IMR-90 (cell line): ENCODE results near the gene SRR. TPM values are rescaled to one million over a fixed set of nuclear protein-coding genes. Genes with fewer than 3 reads are reported as not detected.

Experiments used
- ATAC-seq: fragments of 200-7000 bp; cut with Tn5 transposase; 2 replicates; pipeline ENCODE4 v1.9.1; 2020; ENCODE audit warnings: low read depth, mild to moderate bottlenecking, moderate library complexity
- BruUV-seq: library from RNA; stranded (reverse); fragments of 400-500 nt; replicated peaks from 2 replicates; lab custom pipeline; 2021; lab: Mats Ljungman, UMichigan
- CTCF ChIA-PET: fragments of 300-600 bp; formaldehyde crosslinking; extraction: SDS; loops from one replicate; lab custom pipeline; 2021; ENCODE audit warnings: antibody characterized with exemption; lab: Yijun Ruan, JAX
- POLR2A ChIA-PET: fragments of 300-600 bp; sonication (Branson Sonifier 250); formaldehyde crosslinking; loops from one replicate; lab custom pipeline; 2022; ENCODE audit warnings: antibody characterized with exemption; ENCODE audit not compliant: unreplicated experiment; lab: Charles Lee
- DNase-seq: peaks from one replicate; pipeline ENCODE4 v3.0.0; 2013
- H2AFZ ChIP-seq: replicated peaks from 2 replicates; pipeline ENCODE3; 2013; ENCODE audit warnings: low read length, mild to moderate bottlenecking; ENCODE audit not compliant: poor library complexity
- H2AK5ac ChIP-seq: 2 replicates; pipeline ENCODE4 v1.6.1; 2013; ENCODE audit warnings: low read depth, low read length, inconsistent platforms
- H2AK9ac ChIP-seq: replicated peaks from 2 replicates; pipeline ENCODE3; 2013; ENCODE audit warnings: mild to moderate bottlenecking, low read depth, low read length, moderate library complexity; ENCODE audit not compliant: poor library complexity
- H2BK120ac ChIP-seq: 2 replicates; pipeline ENCODE4 v1.6.1; 2013; ENCODE audit warnings: low read depth, low read length, inconsistent platforms
- H2BK15ac ChIP-seq: 3 replicates; pipeline ENCODE4 v1.6.1; 2013; ENCODE audit warnings: low read depth, low read length, inconsistent platforms
- H2BK20ac ChIP-seq: 2 replicates; pipeline ENCODE4 v1.6.1; 2013; ENCODE audit warnings: low read depth, mild to moderate bottlenecking, inconsistent platforms, low read length, moderate library complexity
- H2BK5ac ChIP-seq: 2 replicates; pipeline ENCODE4 v1.6.1; 2013; ENCODE audit warnings: mild to moderate bottlenecking, low read depth, low read length, inconsistent platforms; ENCODE audit not compliant: poor library complexity, severe bottlenecking
- H3K14ac ChIP-seq: replicated peaks from 2 replicates; pipeline ENCODE4 v1.6.1; 2013; ENCODE audit warnings: low read depth, low read length, inconsistent platforms
- H3K18ac ChIP-seq: 2 replicates; pipeline ENCODE4 v1.6.1; 2013; ENCODE audit warnings: low read depth, low read length, control low read depth
- H3K23ac ChIP-seq: 2 replicates; pipeline ENCODE4 v1.6.1; 2013; ENCODE audit warnings: low read depth, low read length, inconsistent platforms
- H3K27ac ChIP-seq: 2 replicates; pipeline ENCODE4 v1.5.1; 2013; ENCODE audit warnings: mild to moderate bottlenecking, control low read depth, low read length; ENCODE audit not compliant: insufficient read depth
- H3K27me3 ChIP-seq: 2 replicates; pipeline ENCODE4 v1.6.1; 2013; ENCODE audit warnings: low read length; ENCODE audit not compliant: control insufficient read depth, insufficient read depth
- H3K36me3 ChIP-seq: 2 replicates; pipeline ENCODE4 v1.6.1; 2013; ENCODE audit warnings: low read length, mixed read lengths; ENCODE audit not compliant: control insufficient read depth, insufficient read depth
- H3K4ac ChIP-seq: 2 replicates; pipeline ENCODE4 v1.6.1; 2013; ENCODE audit warnings: low read depth, low read length, inconsistent platforms
- H3K4me1 ChIP-seq: 2 replicates; pipeline ENCODE4 v1.6.1; 2013; ENCODE audit warnings: low read length, mixed read lengths; ENCODE audit not compliant: control insufficient read depth, insufficient read depth
- H3K4me2 ChIP-seq: 2 replicates; pipeline ENCODE4 v1.6.1; 2013; ENCODE audit warnings: low read depth, mild to moderate bottlenecking, control low read depth, low read length, moderate library complexity
- H3K4me3 ChIP-seq: 2 replicates; pipeline ENCODE4 v1.5.1; 2013; ENCODE audit warnings: low read depth, mild to moderate bottlenecking, control low read depth, low read length, moderate library complexity; ENCODE audit not compliant: insufficient read depth
- H3K56ac ChIP-seq: 2 replicates; pipeline ENCODE4 v1.6.1; 2013; ENCODE audit warnings: low read length, inconsistent platforms; ENCODE audit not compliant: insufficient read depth; ENCODE audit errors: extremely low read depth
- H3K79me1 ChIP-seq, 2 experiments: 2 replicates each; pipeline ENCODE4 v1.6.1; 2013; ENCODE audit warnings: low read length in 2 of 2, inconsistent platforms in 1 of 2, low read depth in 1 of 2
- H3K9ac ChIP-seq: 2 replicates; pipeline ENCODE4 v1.6.1; 2013; ENCODE audit warnings: low read depth, low read length, control low read depth
- H3K9me1 ChIP-seq: 2 replicates; pipeline ENCODE4 v1.6.1; 2013; ENCODE audit warnings: low read length, inconsistent platforms; ENCODE audit not compliant: insufficient read depth
- H3K9me3 ChIP-seq: 2 replicates; pipeline ENCODE4 v1.6.1; 2013; ENCODE audit warnings: low read length; ENCODE audit not compliant: control insufficient read depth, insufficient read depth
- H4K20me1 ChIP-seq: 2 replicates; pipeline ENCODE4 v1.6.1; 2013; ENCODE audit warnings: low read length, inconsistent platforms; ENCODE audit not compliant: insufficient read depth
- H4K5ac ChIP-seq: 2 replicates; pipeline ENCODE4 v1.6.1; 2013; ENCODE audit warnings: mild to moderate bottlenecking, low read depth, low read length, control low read depth
- H4K8ac ChIP-seq, 2 experiments: 2 replicates each; pipeline ENCODE4 v1.6.1; 2013; ENCODE audit warnings: low read depth in 2 of 2, low read length in 2 of 2, control low read depth in 1 of 2, inconsistent platforms in 1 of 2
- H4K91ac ChIP-seq: 2 replicates; pipeline ENCODE4 v1.6.1; 2013; ENCODE audit warnings: low read depth, low read length, inconsistent platforms; ENCODE audit not compliant: insufficient read depth
- BHLHE40 ChIP-seq: fragments of 150-350 bp; IDR thresholded peaks from 2 replicates; pipeline ENCODE4 v1.6.1; 2016; ENCODE audit warnings: mild to moderate bottlenecking, low read depth, low read length
- CEBPB ChIP-seq: IDR thresholded peaks from 2 replicates; pipeline ENCODE4 v1.6.1; 2012; ENCODE audit warnings: low read depth, low read length, improper control_type of control experiment
- CHD1 ChIP-seq: IDR thresholded peaks from 2 replicates; pipeline ENCODE4 v1.6.1; 2012; ENCODE audit warnings: low read depth, low read length, improper control_type of control experiment
- CTCF ChIP-seq: conservative IDR thresholded peaks from 2 replicates; pipeline ENCODE4 v1.5.1; 2012; ENCODE audit warnings: mild to moderate bottlenecking, low read depth, low read length, improper control_type of control experiment
- ELK1 ChIP-seq: fragments of 150-350 bp; IDR thresholded peaks from 2 replicates; pipeline ENCODE4 v1.6.1; 2016; ENCODE audit warnings: low read depth, mild to moderate bottlenecking, low read length, moderate library complexity, borderline replicate concordance
- MAFK ChIP-seq: IDR thresholded peaks from 2 replicates; pipeline ENCODE4 v1.6.1; 2012; ENCODE audit warnings: low read depth, low read length, improper control_type of control experiment
- MAZ ChIP-seq: IDR thresholded peaks from 2 replicates; pipeline ENCODE4 v1.6.1; 2012; ENCODE audit warnings: low read depth, mild to moderate bottlenecking, low read length, improper control_type of control experiment, moderate library complexity, borderline replicate concordance
- MXI1 ChIP-seq: IDR thresholded peaks from 2 replicates; pipeline ENCODE4 v1.6.1; 2012; ENCODE audit warnings: low read depth, mild to moderate bottlenecking, low read length, moderate library complexity, borderline replicate concordance
- NFE2L2 ChIP-seq: fragments of 150-350 bp; IDR thresholded peaks from 2 replicates; pipeline ENCODE4 v1.6.1; 2016; ENCODE audit warnings: low read depth, mild to moderate bottlenecking, low read length
- POLR2A ChIP-seq: IDR thresholded peaks from 2 replicates; pipeline ENCODE4 v1.6.1; 2012; ENCODE audit warnings: mild to moderate bottlenecking, low read depth, low read length
- RAD21 ChIP-seq: IDR thresholded peaks from 2 replicates; pipeline ENCODE4 v1.6.1; 2012; ENCODE audit warnings: low read length, improper control_type of control experiment
- RCOR1 ChIP-seq: IDR thresholded peaks from 2 replicates; pipeline ENCODE4 v1.6.1; 2012; ENCODE audit warnings: mild to moderate bottlenecking, low read length, improper control_type of control experiment; ENCODE audit not compliant: insufficient replicate concordance
- RFX5 ChIP-seq: IDR thresholded peaks from 2 replicates; pipeline ENCODE4 v1.8.0; 2012; ENCODE audit warnings: low read depth, mild to moderate bottlenecking, low read length, moderate library complexity
- whole genome bisulfite sequencing, 2 experiments: methylation state at CpG; one replicate each; pipeline versions ENCODE4 v1.1.5 to v1.1.7; 2013; ENCODE audit warnings: missing lambda C conversion rate in 2 of 2; ENCODE audit not compliant: insufficient read length in 1 of 2; ENCODE audit errors: extremely low coverage in 2 of 2; 5-methylcytosine and 5-hydroxymethylcytosine counted together
- dilution Hi-C: fragments of 300-500 bp; cut with HindIII; formaldehyde crosslinking; loops from one replicate; pipeline ENCODE4 v1.14.3; 2018; ENCODE audit warnings: low sequenced_read_pairs; ENCODE audit not compliant: unreplicated experiment
- in situ Hi-C: fragments of 300-500 bp; cut with MboI; formaldehyde crosslinking; loops from 3 replicates; pipeline ENCODE4 v1.14.3; 2019; ENCODE audit warnings: low sequenced_read_pairs, inconsistent platforms, mixed read lengths
- intact Hi-C: fragments of 100-400 bp; cut with micrococcal nuclease; formaldehyde crosslinking; loops from 2 replicates; pipeline ENCODE4 v1.10.0; 2022
- polyA plus RNA-seq, 3 experiments: library from polyadenylated mRNA; depleted of rRNA; stranded (reverse); fragments of >200 nt; gene quantifications; 2 replicates each; pipeline ENCODE4 v1.2.3, GENCODE V29; 2012; ENCODE audit warnings: low replicate concordance in 1 of 3
- total RNA-seq: library from RNA; depleted of rRNA; stranded (reverse); fragments of >200 nt; gene quantifications from 2 replicates; pipeline ENCODE4 v1.2.3, GENCODE V29; 2012

SRR gene
- total and polyA plus RNA-seq, 2 of the 4 experiments (the other 2 are of a cell fraction): 14.5 to 52.7 TPM

GRCh38 chr17:2371183-2372130, 67.7 kb downstream of the SRR start (continued):
- no peak for TF ChIP-seq CTCF

GRCh38 chr17:2372180-2372579, 68.4 kb downstream of the SRR start:
- no peak overlapping the region for H3K4me2 ChIP-seq
- H3K56ac ChIP-seq: no peak overlapping the region
- H4K8ac ChIP-seq: no peak overlapping the region
- no peak overlapping the region for H2AFZ ChIP-seq
- 92% methylated on average over 8 of the region's 26 CpGs; no CpG with 5 or more reads in 1 of the 2 experiments for WGBS, 2 experiments
- H3K23ac ChIP-seq: no peak overlapping the region
- H2BK120ac ChIP-seq: no peak overlapping the region
- no TSS peak for BruUV-seq
- no peak overlapping the region for H3K4ac ChIP-seq
- no peak overlapping the region for H2BK20ac ChIP-seq
- H3K18ac ChIP-seq: no peak overlapping the region
- dilution Hi-C loops (no loop called here), in situ Hi-C loops (no loop called here), intact Hi-C loops (no loop called here)
- H3K9me1 ChIP-seq: 0 out of 2 replicates have a peak, but pooled peaks cover 3% of the 10 kb centered on the region
- no peak overlapping the region for H4K5ac ChIP-seq
- H3K4me3 ChIP-seq: no peak overlapping the region
- H3K9ac ChIP-seq: no peak overlapping the region
- DNase-seq (no peak), ATAC-seq (no peak)
- no peak overlapping the region for H2AK9ac ChIP-seq
- no peaks in the 10 kb centered on the region for H3K27me3 ChIP-seq
- no peaks in the 10 kb centered on the region for H3K79me1 ChIP-seq
- H4K20me1 ChIP-seq: no peaks in the 10 kb centered on the region; the same call in 1 of the 2 replicates
- ChIA-PET POLR2A (no interaction called here), CTCF (no interaction called here)
- no peak overlapping the region for H2AK5ac ChIP-seq
- no peak overlapping the region for H3K27ac ChIP-seq
- no peak overlapping the region for H2BK15ac ChIP-seq
- no peak overlapping the region for H2BK5ac ChIP-seq
- no peak overlapping the region for H4K91ac ChIP-seq
- no peaks in the 10 kb centered on the region for H3K9me3 ChIP-seq
- H3K36me3 ChIP-seq: peaks cover 41% of the 10 kb centered on the region
- no peaks in the 10 kb centered on the region for H3K4me1 ChIP-seq
- H3K14ac ChIP-seq: no peak overlapping the region
- TF ChIP-seq RCOR1 (no peak), BHLHE40 (no peak), POLR2A (no peak), MXI1 (no peak), NFE2L2 (no peak), CHD1 (no peak), CEBPB (no peak), RAD21 (no peak), MAFK (no peak), MAZ (no peak), RFX5 (no peak), ELK1 (no peak)
